ENCODE data around the gene ARHGDIA.
"Not testable (repeated sequence)": the region's sequence is repeated elsewhere in the genome, so short reads cannot be mapped to it uniquely, and the experiment has no call there.

ARHGDIA gene

DNA sequence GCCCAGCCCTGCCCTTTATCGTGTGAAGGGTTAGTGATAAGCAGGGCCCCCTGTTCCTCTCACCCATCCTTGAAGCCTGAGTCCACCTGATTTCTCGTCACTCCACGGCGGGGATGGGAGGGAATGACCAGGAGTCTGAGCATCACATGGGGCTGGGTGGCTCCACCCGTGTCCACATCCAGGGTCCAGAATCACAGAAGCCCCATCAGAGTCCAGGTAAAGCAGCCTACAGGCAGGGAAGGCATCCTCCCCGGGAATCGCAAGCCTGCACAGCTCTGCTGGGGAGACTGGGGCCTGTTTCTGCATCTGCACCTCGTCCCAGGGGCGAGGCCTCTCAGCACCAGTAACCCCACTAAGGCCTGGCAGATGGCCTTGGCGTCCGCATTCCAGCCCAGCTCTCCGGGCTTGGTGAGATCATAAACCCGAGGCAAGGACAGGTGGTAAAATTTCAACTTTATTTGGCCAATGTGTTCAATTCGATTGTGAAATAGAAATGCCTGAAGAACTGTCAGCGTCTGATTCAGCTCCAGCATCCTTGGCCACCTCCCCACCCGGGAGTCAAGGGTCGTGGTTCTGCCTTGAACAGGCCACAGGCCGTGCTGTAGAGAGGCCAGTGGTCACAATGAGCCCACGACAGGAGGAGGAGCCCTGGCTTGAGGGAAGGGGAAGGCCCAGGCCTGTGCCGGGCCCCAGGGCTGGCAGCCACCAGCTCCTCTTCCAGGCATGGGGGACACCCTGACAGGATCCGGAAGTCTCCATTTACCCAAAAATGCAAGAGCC lies 28.2 kb downstream of the ARHGDIA start:
- peak; percentile 79 for DNase-seq (ENCODE audit: low spot score)

DNA sequence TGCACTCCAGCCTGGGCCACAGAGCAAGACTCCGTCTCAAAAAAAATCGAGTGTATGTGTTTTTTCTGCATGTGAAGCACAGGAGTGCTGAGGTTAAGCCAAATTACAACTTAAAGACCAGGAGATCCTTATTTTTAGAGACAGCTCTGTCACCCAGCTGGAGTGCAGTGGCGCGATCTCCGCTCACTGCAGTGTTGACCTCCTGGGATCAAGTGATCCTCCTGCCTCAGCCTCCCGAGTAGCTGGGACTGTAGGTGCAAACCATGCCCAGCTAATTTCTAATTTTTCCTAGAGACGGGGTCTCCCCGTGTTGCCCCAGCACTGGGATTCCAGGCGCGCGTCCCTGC lies 28.8 kb downstream of the ARHGDIA start:
- DNase-seq (ENCODE audit: low spot score): no peak

DNA sequence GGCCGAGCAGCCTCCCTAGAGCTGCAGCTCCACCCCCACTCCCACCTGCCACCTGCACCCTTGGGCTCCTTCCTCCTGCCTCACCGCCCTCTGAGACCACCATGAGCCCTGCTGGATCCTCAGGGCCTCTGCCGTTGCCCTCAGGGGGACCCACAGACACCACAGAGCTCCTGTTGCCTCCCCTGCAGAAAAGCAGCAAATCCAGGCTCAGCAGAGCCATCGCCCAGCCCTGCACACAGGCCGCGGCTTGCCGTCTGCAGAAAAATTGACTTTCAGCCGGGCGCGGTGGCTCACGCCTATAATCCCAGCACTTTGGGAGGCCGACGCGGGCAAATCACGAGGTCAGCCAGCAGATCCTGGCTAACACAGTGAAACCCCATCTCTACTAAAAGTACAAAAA lies 29.3 kb downstream of the ARHGDIA start:
- DNase-seq (ENCODE audit: low spot score): no peak

DNA sequence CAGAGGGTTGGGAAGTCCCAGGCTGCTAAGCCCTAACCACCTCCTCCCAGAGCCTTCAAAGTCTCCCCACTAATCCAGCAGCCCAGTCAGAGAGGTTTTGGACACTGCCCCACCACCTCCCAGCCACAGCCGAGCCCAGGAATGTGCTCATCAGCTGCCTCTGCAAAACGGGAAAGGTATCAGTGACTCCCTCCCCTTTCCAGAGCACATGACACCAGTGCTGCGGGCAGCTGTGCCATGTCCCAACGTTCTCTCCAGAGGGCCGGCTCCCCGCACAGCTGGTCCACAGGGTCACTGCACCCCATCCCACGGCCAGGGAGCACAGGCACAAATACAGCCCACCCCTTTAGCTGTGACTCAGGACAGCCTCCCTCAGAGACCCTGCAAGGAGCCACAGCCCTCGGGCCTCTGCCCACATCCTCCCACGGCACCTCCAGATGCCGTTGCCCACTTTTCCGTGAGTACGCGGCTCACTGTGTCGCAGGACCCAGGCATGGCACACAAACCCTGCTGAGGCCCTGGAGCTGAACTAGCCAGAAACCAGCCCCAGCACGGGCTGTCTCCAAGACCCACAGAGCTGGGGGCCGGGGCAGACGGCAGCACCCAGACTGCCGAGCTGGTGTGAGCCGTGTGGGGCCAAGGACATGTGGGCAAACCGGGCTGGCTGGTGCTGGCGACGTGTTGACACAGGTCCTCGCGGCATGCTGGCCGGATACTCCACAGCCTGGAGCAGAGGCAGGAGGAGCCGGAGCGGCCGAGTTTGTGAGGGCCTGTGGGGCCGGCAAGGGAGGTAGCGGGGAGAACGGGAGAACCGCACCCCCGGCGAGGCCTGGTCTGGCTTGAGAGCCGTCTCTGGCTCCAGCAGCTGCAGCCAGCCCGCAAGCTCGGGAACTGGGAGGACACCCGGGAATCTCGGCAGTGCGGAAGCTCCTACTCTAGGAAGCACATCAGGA lies 30.0 kb downstream of the ARHGDIA start:
- no peak for DNase-seq (ENCODE audit: low spot score)

DNA sequence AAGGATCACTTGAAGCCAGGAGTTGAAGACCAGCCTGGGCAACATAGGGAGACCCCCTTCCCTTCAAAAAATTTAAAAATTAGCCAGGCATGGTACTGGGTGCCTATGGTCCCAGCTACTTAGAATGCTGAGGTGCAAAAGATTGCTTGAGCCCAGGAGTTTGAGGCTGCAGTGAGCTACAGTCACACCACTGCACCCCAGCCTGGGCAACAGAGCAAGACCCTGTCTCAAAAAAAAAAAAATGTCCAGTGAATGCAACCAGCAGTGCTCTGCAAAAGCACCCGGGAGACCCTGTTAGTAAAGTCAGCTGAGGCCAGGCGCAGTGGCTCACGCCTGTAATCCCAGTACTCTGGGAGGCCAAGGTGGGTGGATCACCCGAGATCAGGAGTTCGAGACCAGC lies 31.1 kb downstream of the ARHGDIA start:
- not testable (repeated sequence) for DNase-seq (ENCODE audit: low spot score)

DNA sequence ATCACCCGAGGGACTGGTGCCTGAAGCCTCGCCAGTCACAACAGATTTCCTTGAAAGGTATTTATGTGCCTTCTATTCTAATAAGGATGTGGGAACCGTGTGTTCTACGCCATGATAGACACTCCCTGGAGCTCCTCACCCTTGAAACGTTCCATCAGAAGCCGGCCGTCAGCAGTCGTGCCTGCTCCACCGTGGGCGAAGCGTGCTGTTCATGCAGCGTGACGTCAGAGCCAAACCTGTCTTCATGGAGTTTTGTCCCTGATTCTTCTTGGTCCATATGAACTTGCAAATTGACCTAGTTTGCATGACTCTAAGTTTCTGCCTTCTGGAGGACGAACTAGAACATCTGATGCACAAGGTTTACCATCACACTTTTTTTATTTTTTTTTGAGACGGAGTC lies 31.8 kb downstream of the ARHGDIA start:
- no peak for DNase-seq (ENCODE audit: low spot score)

DNA sequence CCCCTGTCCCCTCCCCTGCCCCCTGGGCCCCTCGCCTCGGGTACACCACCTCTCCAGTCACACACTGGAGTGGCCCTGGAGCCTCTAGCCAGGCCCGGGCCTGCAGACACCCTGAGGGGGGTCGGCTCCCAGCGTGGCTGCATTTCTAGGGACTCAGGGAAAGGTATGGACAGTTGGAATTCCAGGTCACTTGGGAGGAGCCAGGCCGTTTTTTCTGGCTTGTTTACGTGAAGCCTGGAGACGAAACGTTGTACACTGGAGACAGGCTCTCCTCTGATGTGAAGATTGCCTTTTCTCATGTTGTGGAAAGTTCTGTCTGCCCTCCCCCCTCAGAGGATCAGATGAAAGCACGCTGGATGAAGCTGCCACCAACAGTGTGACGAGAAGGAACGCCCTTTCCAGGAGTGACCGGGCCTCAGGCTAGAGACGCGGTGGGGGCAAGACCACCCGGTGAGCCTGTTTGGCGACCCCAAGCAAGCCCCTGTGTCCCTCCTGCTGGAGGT lies 32.3 kb downstream of the ARHGDIA start:
- no peak for DNase-seq (ENCODE audit: low spot score)

DNA sequence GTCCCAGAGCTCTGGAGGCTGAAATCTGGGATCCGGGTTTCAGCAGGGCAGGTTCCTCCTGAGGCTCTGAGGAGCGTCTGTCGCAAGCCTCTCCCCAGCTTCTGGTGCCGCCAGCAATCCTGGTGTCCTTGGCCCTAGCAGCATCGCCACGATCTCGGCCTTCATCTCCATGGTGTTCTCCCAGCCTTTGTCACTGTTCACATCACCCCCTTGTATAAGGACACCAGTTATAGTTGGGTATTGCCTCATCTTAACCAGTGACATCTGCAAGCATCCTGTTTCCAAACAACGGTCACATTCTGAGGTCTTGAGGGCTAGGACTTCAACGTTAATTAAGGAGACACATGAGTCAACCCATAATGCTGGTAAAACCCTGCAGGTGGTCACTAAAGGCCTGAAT lies 33.5 kb downstream of the ARHGDIA start:
- no peak for DNase-seq (ENCODE audit: low spot score)

DNA sequence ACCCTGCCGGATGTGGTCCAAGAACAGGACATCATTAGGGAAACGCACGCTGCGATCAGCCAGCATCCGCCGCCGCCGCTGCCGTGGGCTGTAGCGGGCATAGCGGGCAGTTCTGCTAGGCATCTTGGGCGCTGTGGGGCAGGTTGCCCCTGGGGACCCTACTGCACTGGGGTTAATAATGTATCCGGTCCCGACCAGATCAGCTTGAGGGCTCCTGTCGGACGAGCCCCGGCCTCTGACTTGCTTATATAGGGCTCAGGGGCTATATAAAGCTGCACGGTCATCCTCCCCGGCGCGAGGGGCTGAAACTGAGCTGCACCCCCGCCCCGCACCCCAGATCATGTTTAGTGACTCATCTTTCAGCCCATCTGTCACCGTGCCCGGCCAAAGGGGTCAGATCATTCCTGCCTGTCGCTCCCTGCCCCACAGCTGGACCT lies 36.3 kb downstream of the ARHGDIA start, which contains the start of gene PPP1R27:
PPP1R27 (minus strand) TSS at position 220 of the 437 bp plus-strand sequence; CDS start at position 123, 97 bp downstream.
- DNase-seq (ENCODE audit: low spot score): no peak

DNA sequence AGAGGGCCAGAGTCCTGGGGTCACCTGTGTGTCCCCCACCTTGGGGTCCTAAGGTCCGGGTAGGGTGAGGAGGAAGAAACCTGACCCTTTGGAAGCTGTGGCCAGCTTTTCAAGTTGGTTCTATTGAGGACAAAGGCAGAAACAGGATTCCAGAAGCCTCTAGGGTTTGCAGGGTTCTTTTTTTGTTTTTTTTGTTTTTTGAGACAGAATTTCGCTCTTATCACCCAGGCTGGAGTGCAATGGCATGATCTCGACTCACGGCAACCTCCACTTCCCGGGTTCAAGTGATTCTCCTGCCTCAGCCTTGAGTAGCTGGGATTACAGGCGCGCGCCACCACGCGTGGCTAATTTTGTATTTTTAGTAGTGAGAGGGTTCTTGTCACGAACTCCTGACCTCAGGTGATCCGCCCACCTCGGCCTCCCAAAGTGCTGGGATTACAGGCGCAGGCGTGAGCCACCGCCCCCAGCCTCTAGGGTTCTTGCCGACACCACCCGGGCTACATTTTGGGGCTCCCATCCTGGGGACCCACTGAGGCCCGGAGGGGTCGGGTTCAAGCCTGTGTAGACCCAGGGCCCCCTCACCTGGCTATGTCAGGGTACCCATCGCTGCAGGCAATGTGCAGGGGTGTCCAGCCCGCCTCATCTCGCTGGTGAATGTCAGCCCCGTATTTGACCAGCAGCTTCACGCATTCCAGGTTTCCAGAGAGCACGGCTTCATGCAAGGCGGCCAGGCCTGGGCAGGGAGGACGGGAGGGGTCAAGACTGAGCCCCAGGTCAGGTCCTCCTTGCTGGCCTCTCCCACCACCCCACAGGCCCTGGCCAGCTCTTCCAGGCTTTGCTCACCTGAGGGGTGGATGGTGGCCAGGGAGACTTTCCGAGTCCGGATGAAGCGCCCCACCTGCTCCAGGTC lies 37.0 kb downstream of the ARHGDIA start:
- DNase-seq (ENCODE audit: low spot score): no peak

DNA sequence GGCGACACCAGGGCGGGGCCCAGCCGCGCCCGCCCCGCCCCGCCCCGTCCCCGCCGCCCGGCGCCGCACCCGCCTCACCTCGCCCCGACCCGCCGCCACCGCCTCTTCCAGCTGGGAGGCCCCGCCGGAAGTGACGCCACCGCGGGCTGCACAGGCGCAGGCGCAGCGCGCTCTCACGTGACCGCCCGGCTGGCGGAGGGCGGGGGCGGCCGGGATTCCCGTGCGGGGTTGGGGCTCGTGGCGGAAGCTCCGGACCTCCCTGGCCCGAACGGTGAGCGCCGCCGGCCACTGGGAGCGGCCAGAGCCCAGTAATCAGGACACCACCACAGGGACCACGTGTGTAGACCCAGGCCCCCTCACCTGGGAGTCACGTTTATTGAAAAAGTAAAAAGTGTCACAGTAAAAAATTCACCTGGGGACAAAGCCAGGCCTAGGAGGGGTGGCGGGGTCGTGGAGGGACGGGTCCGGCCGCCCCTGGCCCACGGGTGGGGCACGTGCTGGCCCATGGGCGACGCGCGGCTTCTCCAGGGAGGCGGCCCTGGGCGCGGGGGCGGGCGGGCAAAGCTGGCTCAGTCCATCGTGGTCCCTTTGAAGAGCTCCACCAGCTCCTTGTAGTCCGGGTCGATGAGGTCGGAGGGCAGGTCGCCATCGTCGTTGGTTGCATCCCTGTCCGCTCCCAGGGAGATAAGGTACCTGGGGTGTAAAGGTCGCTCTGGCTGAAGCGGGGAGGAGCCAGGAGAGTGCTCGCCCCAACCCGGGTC lies 37.8 kb downstream of the ARHGDIA start, which contains the start of gene MCRIP1:
MCRIP1 (minus strand) TSS at position 132 of the 761 bp plus-strand sequence. CDS start 8,785 bp downstream, outside the sequence.
- DNase-seq (ENCODE audit: low spot score): peak; percentile 99

DNA sequence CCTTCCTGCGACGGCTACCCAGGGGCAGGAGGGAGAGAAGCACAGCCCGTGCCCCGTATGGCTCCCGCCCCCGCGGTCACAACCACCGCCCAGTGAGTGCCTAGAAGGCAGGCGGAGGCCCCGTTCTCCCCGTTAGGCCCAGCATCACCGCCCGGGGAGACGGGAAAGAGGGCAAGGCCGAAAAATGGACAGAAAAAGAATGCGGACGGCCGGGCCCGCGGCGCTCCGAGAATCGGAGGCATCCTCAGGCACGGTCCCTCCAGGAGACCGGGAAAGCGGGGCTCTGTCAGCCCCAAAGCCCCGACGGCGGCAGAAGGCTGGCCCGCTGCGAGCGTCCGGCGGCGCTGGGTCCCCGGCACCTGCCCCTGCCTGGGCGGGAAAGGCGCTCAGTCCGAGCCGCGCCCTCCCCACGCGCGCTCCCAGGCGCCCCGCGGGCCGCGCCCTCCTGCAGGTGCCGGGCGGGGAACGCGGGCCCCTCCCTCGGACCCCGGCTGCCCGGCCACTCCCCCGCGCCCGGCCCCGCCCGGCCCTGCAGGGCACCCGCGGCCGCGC lies 38.5 kb downstream of the ARHGDIA start:
- peak; percentile 59 for DNase-seq (ENCODE audit: low spot score)

DNA sequence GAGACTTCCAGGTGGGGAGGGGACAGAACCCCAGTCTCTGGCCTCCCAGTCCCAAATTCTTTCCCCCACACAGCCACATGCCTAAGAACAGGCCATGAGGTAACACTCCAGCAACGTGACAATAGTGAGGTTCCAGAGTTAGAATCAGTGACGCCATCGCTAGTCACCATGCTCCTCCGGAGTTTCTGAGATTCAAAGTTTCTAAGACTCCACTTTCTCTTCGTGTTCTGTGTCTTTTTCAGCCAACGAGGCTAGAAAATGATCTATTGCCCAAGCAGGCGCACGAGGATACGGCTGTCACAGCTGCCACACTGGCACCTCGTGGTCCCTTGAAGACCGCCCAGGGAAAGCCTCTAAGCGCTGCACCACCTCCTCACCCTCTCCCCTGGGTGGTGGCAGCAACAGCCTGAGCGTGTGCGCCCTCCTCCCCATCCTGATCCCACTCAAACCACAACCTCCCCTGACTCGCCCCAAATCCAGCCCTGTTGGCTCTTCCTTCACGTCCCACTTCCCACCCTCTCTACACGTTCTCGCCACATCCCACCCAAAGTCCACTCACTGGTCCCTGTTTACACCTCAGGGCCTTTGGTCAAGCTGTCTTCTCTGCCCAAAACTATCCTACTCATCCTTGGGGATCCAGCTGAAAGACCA lies 39.1 kb downstream of the ARHGDIA start:
- peak; percentile 65 for DNase-seq (ENCODE audit: low spot score)

DNA sequence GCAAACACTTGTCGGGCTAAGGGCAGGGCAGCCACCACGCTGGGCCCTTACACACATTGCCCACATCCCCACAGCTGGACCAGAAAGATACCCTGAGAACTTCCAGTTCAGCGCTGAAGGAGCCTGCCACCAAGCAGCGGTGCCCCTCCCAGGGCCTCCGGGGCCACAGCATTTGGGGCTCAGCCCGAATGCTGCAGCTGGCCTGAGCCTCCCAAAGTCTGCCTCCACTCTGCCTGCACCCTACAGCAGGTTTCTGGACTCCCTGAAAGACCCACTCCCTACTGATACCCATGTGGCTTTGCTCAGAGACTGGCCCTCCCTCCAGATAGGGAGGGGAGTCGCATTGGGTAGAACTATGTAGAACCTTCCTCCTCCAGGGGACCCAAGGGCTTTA lies 39.6 kb downstream of the ARHGDIA start:
- DNase-seq (ENCODE audit: low spot score): no peak

DNA sequence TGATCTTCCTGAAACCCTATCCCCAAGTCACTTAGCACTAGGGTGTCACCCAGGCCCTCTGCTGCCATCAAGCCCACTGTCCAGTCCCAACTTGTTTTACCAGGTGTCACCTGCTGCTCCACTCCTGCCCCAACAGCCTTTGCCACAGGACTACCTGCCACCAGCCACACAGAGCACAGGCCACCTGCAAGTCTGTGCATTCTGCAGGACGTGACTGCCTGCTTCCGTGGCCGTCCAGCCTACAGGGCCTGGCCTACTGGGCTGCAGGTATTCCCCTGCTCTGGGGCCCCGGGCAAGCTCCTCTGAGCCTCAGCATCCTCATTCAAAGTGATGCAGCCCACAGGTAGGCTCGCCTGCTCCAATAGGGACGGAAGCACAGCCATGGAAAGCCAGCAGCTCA lies 41.3 kb downstream of the ARHGDIA start:
- DNase-seq (ENCODE audit: low spot score): no peak

DNA sequence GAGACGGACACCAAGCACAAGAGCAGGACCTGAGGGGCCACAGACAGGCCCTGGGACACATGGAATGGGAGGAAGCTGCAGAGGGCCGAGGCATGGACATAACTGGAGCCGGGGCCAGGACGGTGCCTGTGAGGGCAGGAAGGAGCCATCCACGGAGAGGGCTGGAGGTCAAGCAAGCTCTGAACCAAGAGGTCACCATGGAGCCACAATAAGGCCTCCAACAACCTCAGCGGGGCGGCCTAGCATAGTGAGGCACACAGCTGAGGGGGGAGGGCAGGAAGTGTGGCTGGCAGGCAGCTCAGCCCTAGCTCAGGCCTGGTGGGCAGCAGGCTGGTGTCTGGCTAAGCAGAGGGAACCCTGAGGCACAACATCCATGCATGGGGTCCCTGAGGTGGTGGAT lies 42.5 kb downstream of the ARHGDIA start:
- no peak for DNase-seq (ENCODE audit: low spot score)

DNA sequence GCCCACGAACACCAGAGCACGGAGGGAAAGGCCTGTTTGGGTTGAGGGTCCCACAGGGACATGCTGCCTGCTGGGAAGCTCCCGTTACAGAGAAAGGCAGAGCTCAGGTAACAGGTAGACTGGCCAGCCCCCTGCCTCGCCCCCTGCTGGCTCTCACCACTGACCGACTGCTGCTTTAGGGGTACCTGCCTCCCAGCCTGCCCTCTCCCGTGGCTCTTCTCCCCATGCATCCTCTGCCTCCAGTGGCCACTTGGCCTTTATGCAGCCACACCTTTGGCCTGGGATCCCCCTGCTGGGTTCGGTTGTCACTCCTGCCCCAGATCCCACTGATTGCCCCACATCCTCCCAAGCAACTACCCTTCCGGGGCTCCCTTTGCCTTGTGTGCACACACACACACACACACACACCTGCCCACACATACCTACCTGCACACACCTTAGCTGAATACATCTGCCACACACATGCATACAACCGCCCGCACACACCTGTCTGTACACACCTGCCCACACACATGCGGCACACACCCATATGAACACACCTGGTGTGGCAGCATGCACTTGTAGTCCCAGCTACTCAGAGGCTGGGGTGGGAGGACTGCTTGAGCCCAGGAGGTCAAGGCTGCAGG lies 45.2 kb downstream of the ARHGDIA start:
- DNase-seq (ENCODE audit: low spot score): no peak

DNA sequence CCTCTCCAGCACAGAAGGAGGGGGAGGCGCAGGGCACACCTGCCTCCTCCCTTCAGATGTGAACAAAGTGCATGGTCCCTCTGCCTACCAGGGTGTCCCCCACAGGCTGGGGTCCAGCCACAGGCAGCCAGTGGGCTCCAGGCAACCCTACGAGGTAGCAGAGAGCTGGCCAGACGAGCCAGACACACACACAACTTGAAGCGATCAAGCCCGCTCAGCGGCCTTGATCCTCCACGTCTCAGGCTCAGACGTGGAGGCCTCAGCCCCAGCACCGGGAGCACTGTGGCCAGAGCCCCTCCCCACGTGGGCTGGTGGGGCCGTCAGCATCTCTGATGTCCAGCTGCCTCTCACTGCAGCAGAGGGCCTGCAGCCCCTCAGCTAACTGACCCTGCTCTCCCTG lies 46.5 kb downstream of the ARHGDIA start:
- no peak for DNase-seq (ENCODE audit: low spot score)

DNA sequence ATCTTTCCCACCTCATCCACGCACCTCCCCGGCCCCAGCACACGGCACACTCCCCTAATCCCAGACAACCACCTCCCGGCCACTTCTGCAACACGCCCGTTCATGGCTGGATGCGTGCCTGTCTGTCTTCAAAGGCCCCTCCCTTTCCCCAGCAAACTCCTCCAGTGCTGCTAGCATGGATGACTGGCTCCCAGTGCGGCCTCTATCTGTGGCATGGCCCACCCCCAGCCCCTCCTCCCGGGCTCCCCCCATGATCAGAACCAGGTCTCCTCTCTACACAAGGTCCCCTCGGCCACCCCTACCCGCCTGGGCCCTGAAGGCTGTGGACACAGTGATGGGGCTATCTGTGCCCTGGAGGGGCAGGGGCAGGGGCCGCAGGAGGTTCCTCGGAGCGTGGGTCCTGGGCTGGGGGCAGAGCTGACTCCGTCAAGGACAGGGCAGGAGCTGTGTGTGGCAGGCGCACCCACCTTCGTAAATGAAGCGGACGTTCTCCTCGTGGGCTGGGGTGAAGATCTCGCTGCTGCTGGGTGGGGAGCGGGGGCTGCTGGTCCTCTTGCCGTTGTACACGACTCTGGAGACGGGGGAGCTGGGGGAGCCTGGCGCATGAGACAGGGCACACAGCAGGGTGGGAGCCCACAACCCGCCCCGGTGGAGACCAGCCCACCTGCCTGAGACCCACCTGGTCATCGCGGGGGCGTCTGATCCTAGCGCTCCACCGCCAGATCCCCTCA lies 47.2 kb downstream of the ARHGDIA start:
- DNase-seq (ENCODE audit: low spot score): no peak
